Heart right ventricle (tissue), 16 donors: Measurements from ENCODE around the gene XKR7. TPM values are rescaled to one million over a fixed set of nuclear protein-coding genes. Genes with fewer than 3 reads are reported as not detected.

Experiments
- ATAC-seq, 8 donors: fragments of 200-7000 bp; cut with Tn5 transposase; one replicate each; pipeline ENCODE4 v1.9.1; 2020; ENCODE audit warnings: mild to moderate bottlenecking in 8 of 8, moderate library complexity in 8 of 8, moderate number of reproducible peaks in 1 of 8
- DNase-seq, 2 donors: peaks; one replicate each; pipeline ENCODE4 v3.0.0-alpha.2; 2020
- H3K27ac ChIP-seq, 10 donors: fragments of 200-600 bp; sonication (generic) in 2 of 10; one replicate each; pipeline versions ENCODE4 v1.5.0 to v1.8.0; 2020 to 2022; ENCODE audit warnings: mild to moderate bottlenecking in 3 of 10
- H3K27me3 ChIP-seq, 7 donors: fragments of 200-600 bp; one replicate each; pipeline ENCODE4 v1.8.0; 2021 to 2022; ENCODE audit warnings: mild to moderate bottlenecking in 2 of 7
- H3K36me3 ChIP-seq, 9 donors: fragments of 200-600 bp; sonication (generic) in 1 of 9; one replicate each; pipeline versions ENCODE4 v1.5.0 to v1.8.0; 2020 to 2022; ENCODE audit warnings: mild to moderate bottlenecking in 2 of 9
- H3K4me1 ChIP-seq, 9 donors: fragments of 200-600 bp; sonication (generic) in 1 of 9; one replicate each; pipeline versions ENCODE4 v1.5.0 to v1.8.0; 2020 to 2022; ENCODE audit warnings: mild to moderate bottlenecking in 4 of 9
- H3K4me3 ChIP-seq, 10 donors: fragments of 200-600 bp; sonication (generic) in 2 of 10; one replicate each; pipeline versions ENCODE4 v1.5.0 to v1.8.0; 2020 to 2022; ENCODE audit warnings: mild to moderate bottlenecking in 7 of 10, moderate library complexity in 2 of 10
- H3K9me3 ChIP-seq, 11 donors: fragments of 200-600 bp in 10 of 11; sonication (generic) in 2 of 11; one replicate each; pipeline versions ENCODE4 v1.5.0 to v1.8.0; 2013 to 2022; ENCODE audit warnings: mild to moderate bottlenecking in 2 of 11, control low read depth in 1 of 11, moderate library complexity in 1 of 11
- WGBS, 2 donors: extraction: QIAGEN DNeasy Blood & Tissue Kit; methylation state at CpG; one replicate each; pipeline ENCODE4 v1.1.7; 2013; ENCODE audit warnings: inconsistent platforms in 1 of 2; 5-methylcytosine and 5-hydroxymethylcytosine counted together
- intact Hi-C, 10 donors: fragments of 100-400 bp; cut with DNase I; formaldehyde crosslinking; loops; one replicate each; pipeline versions ENCODE4 v1.11.1 to v1.14.2; 2022
- polyA plus RNA-seq, 2 donors: library from polyadenylated mRNA; stranded (reverse); fragments of 200-250 nt; gene quantifications; one replicate each; pipeline ENCODE4 v1.2.3, GENCODE V29; 2013
- total RNA-seq, 10 donors: library from RNA; stranded (reverse); fragmentation: NEBNext Ultra II Directional in 3 of 10; extraction: Animal tissue kit (Norgen Biotek cat#: 25700) in 3 of 10; gene quantifications; one replicate each; pipeline versions ENCODE4 v1.2.1 to v1.2.4, GENCODE V29; 2021 to 2023
- TF ChIP-seq, protein P1 (sequence below), 9 donors: fragments of 200-600 bp; sonication (generic) in 2 of 9; IDR thresholded peaks; one replicate each; pipeline versions ENCODE4 v1.5.0 to v1.8.0; 2021 to 2022; ENCODE audit warnings: antibody characterized with exemption in 9 of 9, mild to moderate bottlenecking in 5 of 9, moderate library complexity in 1 of 9
- donor health status: Arrhythmogenic right ventricular cardiomyopathy.
- donor health status: ischemic (EF 13 %, LVEDD 7.1; RV severe dilation, severe dysfunction).
- donor health status: healthy with polysubstance abuse.
- donor health status: DM: no; HTN: yes; CAD: no.
- donor health status: DM: no; HTN: no; CAD: no.
- donor health status: ischemic (EF 25% LVEDD 6.9; RV normal size, moderate dysfunction).
- donor health status: ischemic (EF 25% LVEDD 5.7; RV mildly dilated, moderate dysfunction).
- donor health status: healthy.
- donor health status: DM: yes; HTN: yes; CAD: no.
- donor health status: Ischemic cardiomyopathy.
- donor health status: ischemic (EF 35%, LVEDD 5.7; RV mildly dilated, moderate dysfunction).
- donor health status: nonischemic (EF 11% LVEDD 7.7; RV severe dilation, severe dysfunction).
- donor health status: DM: yes; HTN: yes; CAD: no.
- donor health status: PGD.
- donor health status: ischemic (EF 29% LVEDD 5.4; RV normal size, mild dysfunction).
- donor health status: nonischemic (EF 23%, LVEDD 6.1; RV moderate dilation, normal function).

The XKR7 gene
- total and polyA plus RNA-seq, 12 donors, result not detected

DNA sequence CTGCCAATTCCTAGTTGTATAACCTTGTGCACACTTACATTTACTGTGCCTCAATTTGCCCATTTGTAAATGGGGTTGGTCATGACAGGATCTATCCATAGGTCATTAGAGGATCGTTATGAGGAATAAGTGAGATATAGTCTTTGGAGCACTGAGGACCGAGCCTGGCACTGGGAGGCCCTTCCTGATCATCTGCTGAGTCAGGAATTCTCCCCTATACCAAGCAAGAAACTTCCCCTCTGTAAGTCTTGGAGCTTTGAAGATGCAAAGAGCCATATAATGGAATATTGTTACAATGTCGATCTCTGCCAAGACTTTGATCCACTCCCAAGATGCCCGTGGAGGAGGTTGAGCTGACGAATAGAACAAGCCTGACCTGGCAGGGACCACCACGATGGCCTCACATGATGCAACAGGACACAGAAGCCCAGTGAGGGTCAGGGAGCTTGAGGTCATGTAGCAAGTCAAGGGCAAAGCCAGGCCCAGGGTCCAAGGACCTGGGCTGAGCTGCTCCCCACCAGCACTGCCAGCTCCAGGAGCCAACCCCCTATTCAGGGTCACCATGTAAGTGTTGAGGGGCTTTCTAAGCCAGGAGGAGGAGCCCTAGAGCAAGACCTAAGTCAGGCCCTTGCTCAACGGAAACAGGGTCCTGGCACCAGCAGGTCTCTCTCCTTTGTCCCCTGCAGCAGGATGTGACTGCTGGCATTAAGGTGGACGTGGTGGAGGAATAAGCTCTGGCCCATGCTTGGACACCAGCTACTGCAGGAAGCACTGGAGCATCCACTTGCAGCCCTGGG lies 32.8 kb upstream of the XKR7 start:
- no peak for ATAC-seq
- no peak overlapping the region for H3K4me3 ChIP-seq
- H3K4me1 ChIP-seq, result no peaks in the 10 kb centered on the region
- intact Hi-C loops, result no loop called here
- H3K27me3 ChIP-seq, result no peaks in the 10 kb centered on the region
- H3K27ac ChIP-seq, result no peak overlapping the region
- DNase-seq, result no peak
- H3K9me3 ChIP-seq, result no peaks in the 10 kb centered on the region
- TF ChIP-seq, protein P1, sequence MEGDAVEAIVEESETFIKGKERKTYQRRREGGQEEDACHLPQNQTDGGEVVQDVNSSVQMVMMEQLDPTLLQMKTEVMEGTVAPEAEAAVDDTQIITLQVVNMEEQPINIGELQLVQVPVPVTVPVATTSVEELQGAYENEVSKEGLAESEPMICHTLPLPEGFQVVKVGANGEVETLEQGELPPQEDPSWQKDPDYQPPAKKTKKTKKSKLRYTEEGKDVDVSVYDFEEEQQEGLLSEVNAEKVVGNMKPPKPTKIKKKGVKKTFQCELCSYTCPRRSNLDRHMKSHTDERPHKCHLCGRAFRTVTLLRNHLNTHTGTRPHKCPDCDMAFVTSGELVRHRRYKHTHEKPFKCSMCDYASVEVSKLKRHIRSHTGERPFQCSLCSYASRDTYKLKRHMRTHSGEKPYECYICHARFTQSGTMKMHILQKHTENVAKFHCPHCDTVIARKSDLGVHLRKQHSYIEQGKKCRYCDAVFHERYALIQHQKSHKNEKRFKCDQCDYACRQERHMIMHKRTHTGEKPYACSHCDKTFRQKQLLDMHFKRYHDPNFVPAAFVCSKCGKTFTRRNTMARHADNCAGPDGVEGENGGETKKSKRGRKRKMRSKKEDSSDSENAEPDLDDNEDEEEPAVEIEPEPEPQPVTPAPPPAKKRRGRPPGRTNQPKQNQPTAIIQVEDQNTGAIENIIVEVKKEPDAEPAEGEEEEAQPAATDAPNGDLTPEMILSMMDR (IDR thresholded peaks at IDR 0.05), result peak in 1 of 9 donors; percentile 12
- 70 to 78% methylated on average over 8 of the region's 8 CpGs for WGBS, 2 donors
- no peaks in the 10 kb centered on the region for H3K36me3 ChIP-seq

DNA sequence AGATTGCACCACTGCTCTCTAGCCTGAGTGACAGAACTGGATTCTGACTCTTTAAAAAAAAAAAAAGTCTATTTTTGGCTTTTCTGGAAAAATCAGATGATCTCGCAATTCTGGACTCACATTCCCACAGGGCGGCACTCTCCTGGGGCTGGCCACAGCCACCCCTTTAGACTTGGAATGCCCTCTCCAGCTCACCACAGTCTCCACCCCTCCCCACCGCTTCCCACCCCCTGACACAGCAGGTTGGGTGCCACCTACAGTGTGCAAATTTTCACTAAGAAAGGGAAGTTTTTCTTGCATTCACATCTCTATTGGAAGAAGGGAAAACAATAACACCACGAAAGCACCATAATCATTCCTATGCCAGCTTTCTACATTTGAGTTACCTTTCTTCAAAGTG lies 31.5 kb upstream of the XKR7 start:
- Histone ChIP-seq H3K36me3 (no peaks in the 10 kb centered on the region), H3K27ac (no peak overlapping the region), H3K9me3 (no peaks in the 10 kb centered on the region), H3K4me3 (no peak overlapping the region), H3K27me3 (no peaks in the 10 kb centered on the region), H3K4me1 (no peaks in the 10 kb centered on the region)
- DNase-seq (no peak), ATAC-seq (no peak)
- intact Hi-C loops, result no loop called here
- WGBS, 2 donors, result 71 to 88% methylated on average over 4 of the region's 4 CpGs
- TF ChIP-seq, protein P1 (IDR thresholded peaks at IDR 0.05), result no peak

DNA sequence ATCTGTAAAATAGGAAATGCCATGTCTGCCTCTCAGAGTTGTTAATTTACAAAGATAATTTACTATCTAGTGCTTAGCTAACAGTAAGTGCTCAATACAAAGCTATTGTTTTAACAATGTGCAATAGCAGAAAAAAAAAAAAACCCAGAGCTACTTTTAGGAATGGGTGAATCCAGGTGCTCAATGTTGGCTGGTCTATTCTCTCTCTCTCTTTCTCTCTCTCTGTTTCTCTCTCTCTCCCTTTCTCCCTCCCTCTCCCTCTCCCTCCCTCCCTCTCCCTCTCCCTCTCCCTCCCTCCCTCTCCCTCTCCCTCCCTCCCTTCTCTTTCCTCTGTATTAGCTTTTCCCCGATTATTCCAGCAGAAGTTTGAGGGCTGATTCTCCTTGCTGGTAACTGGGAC lies 30.1 kb upstream of the XKR7 start:
- intact Hi-C loops, result no loop called here
- peaks cover 0 to 13% (median 0%) of the 10 kb centered on the region in 9 donors for H3K36me3 ChIP-seq
- H3K27ac ChIP-seq, result no peak overlapping the region
- H3K4me1 ChIP-seq, result peaks cover 0 to 7% (median 4%) of the 10 kb centered on the region in 9 donors
- TF ChIP-seq, protein P1 (IDR thresholded peaks at IDR 0.05), result no peak
- DNase-seq (no peak), ATAC-seq (no peak)
- H3K27me3 ChIP-seq, result no peaks in the 10 kb centered on the region
- H3K9me3 ChIP-seq, result no peaks in the 10 kb centered on the region
- H3K4me3 ChIP-seq, result no peak overlapping the region
- WGBS, 2 donors, result 38 to 43% methylated on average over 1 of the region's 1 CpG

DNA sequence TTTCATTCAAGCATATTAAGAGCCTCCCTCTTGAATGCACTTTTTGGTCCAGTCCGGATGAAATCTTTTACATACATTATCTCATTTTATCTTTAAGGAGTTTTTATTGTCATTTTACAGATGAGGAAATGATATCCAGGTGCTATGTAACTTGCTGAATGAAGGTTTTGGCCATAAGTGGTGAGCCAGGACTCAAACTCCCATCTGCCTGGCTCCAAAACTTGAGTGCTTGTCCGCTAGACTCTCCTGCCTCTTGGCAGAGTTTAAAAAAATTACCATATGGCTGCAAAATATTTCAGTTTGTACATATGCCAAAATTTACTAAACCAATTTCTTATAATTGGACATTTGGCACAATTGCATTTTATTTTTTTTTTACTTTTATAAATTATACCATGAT lies 28.3 kb upstream of the XKR7 start:
- TF ChIP-seq, protein P1 (IDR thresholded peaks at IDR 0.05), result no peak
- 89 to 95% methylated on average over 2 of the region's 2 CpGs for WGBS, 2 donors
- ATAC-seq (no peak), DNase-seq (no peak)
- intact Hi-C loops, result loop anchor here in 2 of 10 donors (10.0 kb wide), 2 partner anchors 55 to 95 kb away; no protein-coding TSS in a partner anchor
- Histone ChIP-seq H3K4me3 (no peak overlapping the region), H3K9me3 (no peaks in the 10 kb centered on the region), H3K36me3 (peaks cover 0 to 31% (median 4%) of the 10 kb centered on the region in 9 donors), H3K4me1 (peaks cover 3 to 19% (median 12%) of the 10 kb centered on the region in 9 donors), H3K27ac (no peak overlapping the region), H3K27me3 (no peaks in the 10 kb centered on the region)
